ENCODE measurements around the gene TDP1. TPM values are rescaled to one million over a fixed set of nuclear protein-coding genes. Genes with fewer than 3 reads are reported as not detected.
A peak's percentile ranks its signal among the peaks of the same experiment; 100 is the strongest.
"Not testable (repeated sequence)": the region's sequence is repeated elsewhere in the genome, so short reads cannot be mapped to it uniquely, and the experiment has no call there.

Gene TDP1
- total RNA-seq, 4 donors from 2014 or later, result 0.75 to 28.3 (median 14.5) TPM

DNA sequence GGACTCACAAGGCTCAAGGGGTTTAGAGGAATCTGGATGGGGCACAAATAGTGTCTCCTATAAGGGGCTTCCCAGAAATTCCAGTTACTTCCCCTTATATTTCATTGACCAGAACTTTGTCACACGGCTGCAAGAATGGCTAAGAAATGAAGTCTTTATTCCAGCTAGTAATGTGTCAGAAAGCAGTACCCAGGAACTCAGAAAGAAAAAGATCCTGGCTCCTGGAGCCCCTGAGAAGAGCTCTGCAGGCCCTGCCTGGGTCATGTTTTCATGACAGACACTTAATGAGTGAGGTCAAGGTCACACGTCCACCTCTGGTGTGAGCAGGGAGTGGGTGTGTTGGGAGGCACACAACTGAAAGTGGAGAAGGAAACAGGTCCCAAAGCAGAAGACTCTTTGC is 123.8 kb downstream of the TDP1 start:
- Histone ChIP-seq H3K36me3 (no peaks in the 10 kb centered on the region), H3K27ac (no peak overlapping the region), H3K4me3 (no peak overlapping the region), H3K4me1 (no peaks in the 10 kb centered on the region), H3K9me3 (no peaks in the 10 kb centered on the region), H3K27me3 (peaks cover 13% of the 10 kb centered on the region)
- WGBS, 2 donors (ENCODE audit: low coverage in 1 of 2), result 60 to 80% methylated on average over 1 to 2 of the region's 2 CpGs
- TF ChIP-seq POLR2AphosphoS5 (IDR thresholded peaks at IDR 0.05), result no peak
- TF ChIP-seq, protein P1, sequence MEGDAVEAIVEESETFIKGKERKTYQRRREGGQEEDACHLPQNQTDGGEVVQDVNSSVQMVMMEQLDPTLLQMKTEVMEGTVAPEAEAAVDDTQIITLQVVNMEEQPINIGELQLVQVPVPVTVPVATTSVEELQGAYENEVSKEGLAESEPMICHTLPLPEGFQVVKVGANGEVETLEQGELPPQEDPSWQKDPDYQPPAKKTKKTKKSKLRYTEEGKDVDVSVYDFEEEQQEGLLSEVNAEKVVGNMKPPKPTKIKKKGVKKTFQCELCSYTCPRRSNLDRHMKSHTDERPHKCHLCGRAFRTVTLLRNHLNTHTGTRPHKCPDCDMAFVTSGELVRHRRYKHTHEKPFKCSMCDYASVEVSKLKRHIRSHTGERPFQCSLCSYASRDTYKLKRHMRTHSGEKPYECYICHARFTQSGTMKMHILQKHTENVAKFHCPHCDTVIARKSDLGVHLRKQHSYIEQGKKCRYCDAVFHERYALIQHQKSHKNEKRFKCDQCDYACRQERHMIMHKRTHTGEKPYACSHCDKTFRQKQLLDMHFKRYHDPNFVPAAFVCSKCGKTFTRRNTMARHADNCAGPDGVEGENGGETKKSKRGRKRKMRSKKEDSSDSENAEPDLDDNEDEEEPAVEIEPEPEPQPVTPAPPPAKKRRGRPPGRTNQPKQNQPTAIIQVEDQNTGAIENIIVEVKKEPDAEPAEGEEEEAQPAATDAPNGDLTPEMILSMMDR (IDR thresholded peaks at IDR 0.05), result no peak
- no peak for TF ChIP-seq EP300 (IDR thresholded peaks at IDR 0.05; ENCODE audit: low read depth)
- no peak for TF ChIP-seq POLR2A (IDR thresholded peaks at IDR 0.05)
- intact Hi-C loops (cut with DNase I; ENCODE audit: low total_unique reads), result no loop called here
- in situ Hi-C loops (cut with MboI; ENCODE audit: low pct_ligation_motif_present in 1 of 4, low pct_unique_long_range_greater_than_20kb in 1 of 4, low sequenced_read_pairs in 3 of 4), result no loop called here
- no peak for DNase-seq

DNA sequence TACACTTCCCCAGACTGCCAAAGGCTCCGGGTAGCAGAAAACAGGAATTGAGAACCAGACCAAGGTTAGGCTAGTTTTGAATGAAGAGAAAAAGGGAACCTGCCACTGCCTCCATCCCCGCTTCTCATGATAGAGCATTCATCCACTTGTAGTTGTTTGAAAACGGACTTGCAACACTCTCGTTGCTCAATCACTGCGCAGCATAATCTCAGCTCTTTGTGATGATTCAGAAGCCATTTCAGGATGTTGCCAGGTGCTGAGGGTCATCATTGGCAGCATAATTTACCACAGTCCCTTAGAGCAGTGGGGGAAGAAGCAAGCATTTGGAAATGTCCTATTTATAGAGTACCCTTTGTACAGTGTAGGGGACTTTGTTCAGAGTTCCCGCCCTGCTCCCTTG is 131.7 kb downstream of the TDP1 start:
- H3K4me1 ChIP-seq, result no peaks in the 10 kb centered on the region
- in situ Hi-C loops (cut with MboI; ENCODE audit: low pct_ligation_motif_present in 1 of 4, low pct_unique_long_range_greater_than_20kb in 1 of 4, low sequenced_read_pairs in 3 of 4), result no loop called here
- no peak overlapping the region for H3K27ac ChIP-seq
- H3K36me3 ChIP-seq, result no peaks in the 10 kb centered on the region
- H3K4me3 ChIP-seq, result no peak overlapping the region
- peak; percentile 29 for DNase-seq
- H3K9me3 ChIP-seq, result no peaks in the 10 kb centered on the region
- intact Hi-C loops (cut with DNase I; ENCODE audit: low total_unique reads), result no loop called here
- WGBS, 2 donors (ENCODE audit: low coverage in 1 of 2), result 62 to 70% methylated on average over 6 of the region's 6 CpGs
- TF ChIP-seq, protein P1 (IDR thresholded peaks at IDR 0.05), result no peak
- no peak for TF ChIP-seq POLR2A (IDR thresholded peaks at IDR 0.05)
- no peak for TF ChIP-seq EP300 (IDR thresholded peaks at IDR 0.05; ENCODE audit: low read depth)
- TF ChIP-seq POLR2AphosphoS5 (IDR thresholded peaks at IDR 0.05), result no peak
- H3K27me3 ChIP-seq, result peaks cover 3% of the 10 kb centered on the region

DNA sequence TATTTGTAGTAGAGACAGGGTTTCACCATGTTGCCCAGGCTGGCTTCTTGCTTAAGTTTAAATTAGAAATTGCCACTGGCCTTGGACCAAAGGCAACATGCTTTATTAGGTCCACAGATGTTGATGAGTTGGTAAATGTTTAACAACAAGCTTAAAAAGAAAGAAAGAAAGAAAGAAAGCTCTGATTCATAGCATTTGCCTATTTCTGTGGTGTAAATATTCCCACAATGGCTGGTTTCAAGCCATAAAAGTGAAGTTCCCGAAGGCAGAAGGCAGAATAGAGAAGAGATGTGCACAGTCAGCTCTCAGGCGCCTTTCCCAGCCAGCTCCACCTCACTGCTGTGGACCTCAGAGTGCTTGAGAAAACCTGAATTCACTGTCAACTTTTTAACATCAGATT is 132.4 kb downstream of the TDP1 start:
- H3K4me3 ChIP-seq, result no peak overlapping the region
- in situ Hi-C loops (cut with MboI; ENCODE audit: low pct_ligation_motif_present in 1 of 4, low pct_unique_long_range_greater_than_20kb in 1 of 4, low sequenced_read_pairs in 3 of 4) (no loop called here), intact Hi-C loops (cut with DNase I; ENCODE audit: low total_unique reads) (no loop called here)
- 66 to 67% methylated on average over 2 of the region's 2 CpGs for WGBS, 2 donors (ENCODE audit: low coverage in 1 of 2)
- no peak for DNase-seq
- TF ChIP-seq EP300 (IDR thresholded peaks at IDR 0.05; ENCODE audit: low read depth) (no peak), POLR2A (IDR thresholded peaks at IDR 0.05) (no peak), POLR2AphosphoS5 (IDR thresholded peaks at IDR 0.05) (no peak)
- TF ChIP-seq, protein P1 (IDR thresholded peaks at IDR 0.05), result no peak
- H3K9me3 ChIP-seq, result no peaks in the 10 kb centered on the region
- no peaks in the 10 kb centered on the region for H3K4me1 ChIP-seq
- no peak overlapping the region for H3K27ac ChIP-seq
- no peaks in the 10 kb centered on the region for H3K36me3 ChIP-seq
- H3K27me3 ChIP-seq, result peaks cover 3% of the 10 kb centered on the region

DNA sequence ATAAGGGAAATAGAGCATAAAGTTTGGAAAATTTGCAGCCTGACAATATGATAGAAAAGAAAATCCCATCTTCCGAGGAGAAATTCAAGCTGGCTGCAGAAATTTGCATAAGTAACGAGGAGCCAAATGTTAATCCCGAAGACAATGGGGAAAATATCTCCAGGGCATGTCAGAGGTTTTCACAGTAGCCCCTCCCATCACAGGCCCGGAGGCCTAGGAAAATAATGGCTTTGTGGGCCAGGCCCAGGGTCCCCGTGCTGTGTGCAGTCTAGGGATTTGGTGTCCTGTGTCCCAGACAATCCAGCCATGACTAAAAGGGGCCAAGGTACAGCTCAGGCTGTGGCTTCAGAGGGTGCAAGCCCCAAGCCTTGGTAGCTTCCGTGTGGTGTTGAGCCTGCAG is 133.8 kb downstream of the TDP1 start:
- H3K27ac ChIP-seq; H3K27me3 ChIP-seq; H3K4me1 ChIP-seq; in situ Hi-C loops (cut with MboI; ENCODE audit: low pct_ligation_motif_present in 1 of 4, low pct_unique_long_range_greater_than_20kb in 1 of 4, low sequenced_read_pairs in 3 of 4); H3K36me3 ChIP-seq; H3K4me3 ChIP-seq; intact Hi-C loops (cut with DNase I; ENCODE audit: low total_unique reads); H3K9me3 ChIP-seq; DNase-seq: not testable (repeated sequence)
- WGBS, 2 donors (ENCODE audit: low coverage in 1 of 2), result 70 to 73% methylated on average over 5 to 6 of the region's 6 CpGs

DNA sequence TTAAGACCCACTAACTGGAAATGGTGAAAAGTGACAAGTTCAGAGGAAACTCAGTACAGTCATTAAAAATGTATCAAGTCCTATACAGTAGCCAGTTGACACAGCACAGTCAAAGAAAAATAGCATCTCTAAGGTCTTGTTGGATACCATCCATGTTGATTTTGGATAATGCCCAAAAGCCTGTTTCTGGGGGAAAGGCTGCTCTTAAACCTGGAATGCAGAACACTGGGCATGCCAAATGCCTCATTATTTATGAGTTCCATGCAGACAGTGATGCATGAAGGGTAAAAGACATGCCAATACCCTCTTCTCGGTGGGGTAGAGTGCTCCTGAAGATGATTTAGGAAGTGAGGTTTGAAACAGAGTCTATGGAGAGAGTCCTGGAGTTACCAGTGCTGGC is 135.7 kb downstream of the TDP1 start:
- Histone ChIP-seq H3K4me1 (no peaks in the 10 kb centered on the region), H3K27ac (no peak overlapping the region), H3K27me3 (no peaks in the 10 kb centered on the region), H3K4me3 (no peak overlapping the region), H3K9me3 (no peaks in the 10 kb centered on the region), H3K36me3 (no peaks in the 10 kb centered on the region)
- TF ChIP-seq POLR2A (IDR thresholded peaks at IDR 0.05) (no peak), POLR2AphosphoS5 (IDR thresholded peaks at IDR 0.05) (no peak), EP300 (IDR thresholded peaks at IDR 0.05; ENCODE audit: low read depth) (no peak)
- TF ChIP-seq, protein P1 (IDR thresholded peaks at IDR 0.05), result no peak
- DNase-seq, result no peak
- WGBS, 2 donors (ENCODE audit: low coverage in 1 of 2), result 32 to 67% methylated on average over 1 of the region's 1 CpG
- in situ Hi-C loops (cut with MboI; ENCODE audit: low pct_ligation_motif_present in 1 of 4, low pct_unique_long_range_greater_than_20kb in 1 of 4, low sequenced_read_pairs in 3 of 4), result no loop called here
- intact Hi-C loops (cut with DNase I; ENCODE audit: low total_unique reads), result no loop called here

All from transverse colon (tissue), 4 donors.